ENCODE data around the gene CSDE1. TPM values are rescaled to one million over a fixed set of nuclear protein-coding genes. Genes with fewer than 3 reads are reported as not detected.
A peak's percentile ranks its signal among the peaks of the same experiment; 100 is the strongest.
"Not testable (repeated sequence)": the region's sequence is repeated elsewhere in the genome, so short reads cannot be mapped to it uniquely, and the experiment has no call there.

CSDE1 gene
- total RNA-seq, 1 donor: 921 TPM

GRCh38 chr1:114756009-114756892, 1.5 kb downstream of the CSDE1 start:
- Histone ChIP-seq H3K9me3 (ENCODE audit: low read depth, low read length) (no peaks in the 10 kb centered on the region), H3K4me1 (ENCODE audit: insufficient read depth, low read length) (peaks cover 50% of the 10 kb centered on the region), H3K27me3 (ENCODE audit: insufficient read depth, low read length) (no peaks in the 10 kb centered on the region), H3K4me3 (ENCODE audit: low read length) (peak overlapping the region; percentile 99)

DNA sequence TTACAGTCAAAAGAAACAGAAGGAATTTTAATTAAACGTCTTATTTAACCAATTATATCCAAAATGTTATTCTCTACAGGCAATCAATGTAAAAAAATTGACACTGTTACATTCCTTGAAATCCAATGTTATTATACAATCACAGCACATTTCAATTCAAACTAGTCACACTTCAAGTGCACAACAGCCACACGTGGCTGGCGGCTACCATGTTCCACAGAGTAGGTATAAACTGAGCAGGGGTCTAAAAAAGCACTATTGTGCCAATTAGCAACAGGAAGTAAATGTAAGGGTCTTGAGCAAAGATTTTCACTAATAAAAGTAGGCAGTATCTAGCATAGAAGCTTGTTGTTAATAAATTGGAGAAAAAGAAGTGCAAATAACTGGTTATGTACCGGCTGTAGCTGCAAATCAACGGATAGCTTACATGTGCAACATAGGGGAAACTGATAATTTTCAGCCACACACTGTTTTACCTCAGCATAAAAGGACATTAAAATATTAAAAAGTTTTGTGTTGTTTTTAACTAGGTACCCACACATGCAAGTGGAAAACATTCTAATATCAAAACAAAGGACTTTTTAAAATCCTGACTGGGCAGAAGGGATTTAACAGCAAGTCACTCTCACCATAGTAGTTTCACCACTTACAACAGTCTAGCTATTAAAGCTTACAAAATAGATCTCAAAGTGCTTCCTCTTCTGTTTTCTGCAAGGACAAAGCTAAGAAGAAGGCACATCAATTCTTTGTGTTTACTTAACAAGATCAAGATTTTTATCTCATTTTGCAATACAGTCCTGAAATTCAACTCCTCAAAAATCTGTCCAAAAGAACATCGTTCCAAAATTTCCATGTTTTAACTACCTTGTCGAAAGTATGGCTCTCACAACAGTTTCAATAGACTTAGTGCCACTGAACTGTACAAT, 2.5 kb downstream of the CSDE1 start:
- H3K4me1 ChIP-seq (ENCODE audit: insufficient read depth, low read length): peaks cover 54% of the 10 kb centered on the region
- H3K9me3 ChIP-seq (ENCODE audit: low read depth, low read length): no peaks in the 10 kb centered on the region
- no peak overlapping the region for H3K4me3 ChIP-seq (ENCODE audit: low read length)
- no peaks in the 10 kb centered on the region for H3K27me3 ChIP-seq (ENCODE audit: insufficient read depth, low read length)

- not testable (repeated sequence) for H3K4me3 ChIP-seq (ENCODE audit: low read length); H3K9me3 ChIP-seq (ENCODE audit: low read depth, low read length); H3K27me3 ChIP-seq (ENCODE audit: insufficient read depth, low read length)
- peaks cover 54% of the 10 kb centered on the region for H3K4me1 ChIP-seq (ENCODE audit: insufficient read depth, low read length)
These were observed 4.1 kb downstream of the CSDE1 start for GRCh38 chr1:114753702-114754101.

DNA sequence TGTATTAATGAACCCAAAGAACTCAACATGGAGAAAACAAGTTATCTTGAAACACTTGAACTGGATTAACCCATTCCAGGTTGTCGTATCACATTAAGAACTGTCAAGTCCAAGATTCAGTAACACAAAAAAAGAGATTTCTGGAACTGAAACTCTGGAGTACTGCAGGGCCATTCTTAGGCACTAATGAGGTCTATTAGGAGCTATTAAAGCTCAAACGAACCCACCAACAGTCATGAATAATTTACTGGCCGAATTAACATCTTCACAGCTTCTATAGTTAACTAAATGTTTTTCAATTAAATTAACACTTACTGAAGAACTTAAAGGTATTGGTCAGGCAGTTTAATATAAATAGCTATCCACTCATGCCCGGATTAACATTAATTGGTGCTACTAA, 4.6 kb downstream of the CSDE1 start:
- Histone ChIP-seq H3K4me1 (ENCODE audit: insufficient read depth, low read length) (peaks cover 49% of the 10 kb centered on the region), H3K4me3 (ENCODE audit: low read length) (no peak overlapping the region), H3K27me3 (ENCODE audit: insufficient read depth, low read length) (no peaks in the 10 kb centered on the region), H3K9me3 (ENCODE audit: low read depth, low read length) (no peaks in the 10 kb centered on the region)

- Histone ChIP-seq H3K4me3 (ENCODE audit: low read length) (no peak overlapping the region), H3K27me3 (ENCODE audit: insufficient read depth, low read length) (no peaks in the 10 kb centered on the region), H3K9me3 (ENCODE audit: low read depth, low read length) (no peaks in the 10 kb centered on the region), H3K4me1 (ENCODE audit: insufficient read depth, low read length) (peaks cover 36% of the 10 kb centered on the region)
These were observed 7.0 kb downstream of the CSDE1 start for GRCh38 chr1:114750780-114751179.

- Histone ChIP-seq H3K9me3 (ENCODE audit: low read depth, low read length) (no peaks in the 10 kb centered on the region), H3K4me3 (ENCODE audit: low read length) (no peak overlapping the region), H3K4me1 (ENCODE audit: insufficient read depth, low read length) (peaks cover 26% of the 10 kb centered on the region), H3K27me3 (ENCODE audit: insufficient read depth, low read length) (no peaks in the 10 kb centered on the region)
These were observed 7.9 kb downstream of the CSDE1 start for GRCh38 chr1:114749835-114750234.

GRCh38 chr1:114746450-114747121, 11.2 kb downstream of the CSDE1 start:
- no peak overlapping the region for H3K4me3 ChIP-seq (ENCODE audit: low read length)
- H3K4me1 ChIP-seq (ENCODE audit: insufficient read depth, low read length): peaks cover 3% of the 10 kb centered on the region

GRCh38 chr1:114745291-114745690, 12.5 kb downstream of the CSDE1 start:
- H3K4me3 ChIP-seq (ENCODE audit: low read length): no peak overlapping the region
- no peaks in the 10 kb centered on the region for H3K27me3 ChIP-seq (ENCODE audit: insufficient read depth, low read length)
- H3K4me1 ChIP-seq (ENCODE audit: insufficient read depth, low read length): no peaks in the 10 kb centered on the region
- H3K9me3 ChIP-seq (ENCODE audit: low read depth, low read length): no peaks in the 10 kb centered on the region

More at GRCh38 chr1:114746450-114747121, 11.2 kb downstream of the CSDE1 start:
- Histone ChIP-seq H3K27me3 (ENCODE audit: insufficient read depth, low read length) (no peaks in the 10 kb centered on the region), H3K9me3 (ENCODE audit: low read depth, low read length) (no peaks in the 10 kb centered on the region)

DNA sequence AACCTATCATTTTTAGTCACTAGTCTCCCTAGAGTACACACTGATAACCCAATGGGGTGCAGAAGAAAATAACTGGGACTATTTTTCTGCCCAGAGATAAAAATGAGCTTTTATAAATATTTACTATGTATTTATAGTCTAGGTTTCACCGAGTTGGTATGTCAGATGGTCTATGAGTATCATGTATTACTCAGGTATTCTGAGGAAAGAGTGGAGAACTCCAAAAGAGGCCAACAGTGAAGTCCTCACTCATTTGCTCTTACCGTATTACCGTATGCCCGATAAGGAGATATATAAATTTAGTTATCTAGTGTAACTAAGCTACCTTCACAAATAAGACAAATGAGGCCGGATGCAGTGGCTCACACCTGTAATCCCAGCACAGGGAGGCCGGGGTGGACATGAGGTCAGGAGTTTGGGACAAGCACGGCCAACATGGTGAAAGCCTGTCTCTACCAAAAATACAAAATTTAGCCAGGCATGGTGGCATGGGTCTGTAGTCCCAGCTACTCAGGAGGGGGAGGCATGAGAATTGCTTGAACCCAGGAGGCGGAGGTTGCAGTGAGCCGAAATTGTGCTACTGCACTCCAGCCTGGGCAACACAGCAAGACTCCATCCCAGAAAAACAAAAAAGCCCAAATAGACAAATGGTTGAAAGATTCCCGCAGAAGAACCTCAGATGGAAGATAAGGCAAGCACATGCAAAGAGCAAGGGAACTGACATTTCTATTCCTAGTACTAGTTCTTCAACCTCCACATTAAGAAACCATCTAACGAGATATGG, 15.6 kb downstream of the CSDE1 start:
- no peaks in the 10 kb centered on the region for H3K9me3 ChIP-seq (ENCODE audit: low read depth, low read length)
- H3K4me3 ChIP-seq (ENCODE audit: low read length): no peak overlapping the region
- no peaks in the 10 kb centered on the region for H3K27me3 ChIP-seq (ENCODE audit: insufficient read depth, low read length)
- H3K4me1 ChIP-seq (ENCODE audit: insufficient read depth, low read length): no peaks in the 10 kb centered on the region

DNA sequence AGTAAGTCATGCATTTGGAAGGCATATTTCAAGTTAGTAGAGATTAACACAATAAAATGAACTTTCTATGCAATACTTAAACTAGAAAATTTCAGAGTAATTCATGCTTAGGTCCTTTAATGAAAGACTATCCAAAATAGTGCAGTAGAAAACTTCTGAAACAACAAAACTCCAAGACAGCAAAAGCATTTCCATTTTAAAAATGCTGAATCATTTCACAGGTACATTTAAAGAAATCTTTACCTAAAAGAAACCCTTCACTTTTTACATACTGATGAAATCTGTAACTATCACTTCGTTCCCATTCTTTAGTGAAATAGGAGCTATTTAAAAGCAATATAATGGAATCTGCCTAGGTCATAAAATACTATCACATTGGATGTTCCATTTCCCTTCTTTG, 17.5 kb downstream of the CSDE1 start:
- no peaks in the 10 kb centered on the region for H3K27me3 ChIP-seq (ENCODE audit: insufficient read depth, low read length)
- H3K4me3 ChIP-seq (ENCODE audit: low read length): no peak overlapping the region
- no peaks in the 10 kb centered on the region for H3K9me3 ChIP-seq (ENCODE audit: low read depth, low read length)
- no peaks in the 10 kb centered on the region for H3K4me1 ChIP-seq (ENCODE audit: insufficient read depth, low read length)

- Histone ChIP-seq H3K4me3 (ENCODE audit: low read length) (no peak overlapping the region), H3K9me3 (ENCODE audit: low read depth, low read length) (no peaks in the 10 kb centered on the region), H3K4me1 (ENCODE audit: insufficient read depth, low read length) (no peaks in the 10 kb centered on the region), H3K27me3 (ENCODE audit: insufficient read depth, low read length) (no peaks in the 10 kb centered on the region)
These were observed 20.4 kb downstream of the CSDE1 start for GRCh38 chr1:114737314-114737849.

DNA sequence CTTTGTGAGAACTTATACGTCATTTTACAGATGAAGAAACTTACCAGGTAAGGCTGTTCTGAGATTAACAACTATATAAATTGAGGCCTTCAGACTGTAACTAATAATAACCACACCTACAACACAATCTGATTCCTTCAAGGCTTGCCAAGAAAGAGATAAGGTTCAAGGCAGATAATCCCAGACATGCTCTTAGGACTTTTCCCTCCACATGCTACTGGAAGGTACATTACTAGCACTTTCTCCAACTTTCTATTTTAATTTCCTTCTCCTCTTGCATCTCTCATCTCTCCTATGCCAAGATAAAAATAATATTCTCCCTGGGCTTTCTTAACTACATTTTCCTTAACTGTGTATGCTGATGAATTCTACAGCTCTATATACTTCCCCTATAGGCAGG, 22.3 kb downstream of the CSDE1 start:
- Histone ChIP-seq H3K4me1 (ENCODE audit: insufficient read depth, low read length) (no peaks in the 10 kb centered on the region), H3K9me3 (ENCODE audit: low read depth, low read length) (no peaks in the 10 kb centered on the region), H3K27me3 (ENCODE audit: insufficient read depth, low read length) (no peaks in the 10 kb centered on the region), H3K4me3 (ENCODE audit: low read length) (no peak overlapping the region)

DNA sequence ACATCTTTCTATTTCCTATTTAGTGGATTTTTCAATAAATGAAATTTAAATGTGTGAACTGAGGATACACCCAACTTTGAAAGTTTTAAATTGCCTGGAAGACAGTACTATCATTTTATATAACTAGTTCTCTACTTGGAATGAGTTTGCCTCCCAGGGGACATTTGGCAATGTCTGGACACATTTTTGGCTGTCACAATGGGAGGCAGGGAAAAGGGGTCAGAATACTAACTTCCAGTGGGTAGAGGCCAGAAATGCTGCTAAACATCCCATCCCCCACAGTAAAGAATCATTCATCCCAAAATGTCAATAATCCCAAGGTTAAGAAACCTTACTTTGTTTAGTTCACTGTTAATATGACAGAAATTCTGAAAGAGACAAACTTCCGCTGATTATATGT, 28.0 kb downstream of the CSDE1 start:
- no peak overlapping the region for H3K4me3 ChIP-seq (ENCODE audit: low read length)
- H3K4me1 ChIP-seq (ENCODE audit: insufficient read depth, low read length): no peaks in the 10 kb centered on the region
- no peaks in the 10 kb centered on the region for H3K9me3 ChIP-seq (ENCODE audit: low read depth, low read length)
- H3K27me3 ChIP-seq (ENCODE audit: insufficient read depth, low read length): no peaks in the 10 kb centered on the region

GRCh38 chr1:114728553-114728952, 29.2 kb downstream of the CSDE1 start:
- H3K27me3 ChIP-seq (ENCODE audit: insufficient read depth, low read length): no peaks in the 10 kb centered on the region
- no peaks in the 10 kb centered on the region for H3K9me3 ChIP-seq (ENCODE audit: low read depth, low read length)
- no peak overlapping the region for H3K4me3 ChIP-seq (ENCODE audit: low read length)
- H3K4me1 ChIP-seq (ENCODE audit: insufficient read depth, low read length): no peaks in the 10 kb centered on the region

Measured in mononuclear cell (primary cell).